Calu3 (cell line): ENCODE results near the gene PYCARD. TPM values are rescaled to one million over a fixed set of nuclear protein-coding genes. Genes with fewer than 3 reads are reported as not detected.
"Not testable (repeated sequence)": the region's sequence is repeated elsewhere in the genome, so short reads cannot be mapped to it uniquely, and the experiment has no call there.

Source experiments
- BruUV-seq: library from RNA; stranded (reverse); fragments of 400-500 nt; replicated peaks from 2 replicates; lab custom pipeline; 2021; lab: Mats Ljungman, UMichigan
- CTCF ChIA-PET: fragments of 300-600 bp; sonication (Branson Sonifier 250); formaldehyde crosslinking; loops from one replicate; lab custom pipeline; 2022; ENCODE audit warnings: antibody characterized with exemption; lab: Charles Lee
- DNase-seq: peaks from one replicate; pipeline ENCODE4 v3.0.0; 2022
- H3K27ac Mint-ChIP-seq: one replicate; pipeline ENCODE4 v1.8.0; 2022; ENCODE audit warnings: mixed read lengths; ENCODE audit not compliant: unreplicated experiment
- H3K27me3 Mint-ChIP-seq: one replicate; pipeline ENCODE4 v1.8.0; 2022; ENCODE audit warnings: mixed read lengths; ENCODE audit not compliant: unreplicated experiment
- H3K36me3 Mint-ChIP-seq: one replicate; pipeline ENCODE4 v1.8.0; 2022; ENCODE audit warnings: mild to moderate bottlenecking, moderate library complexity, mixed read lengths; ENCODE audit not compliant: insufficient read depth, unreplicated experiment
- H3K4me1 Mint-ChIP-seq: one replicate; pipeline ENCODE4 v1.8.0; 2022; ENCODE audit warnings: mild to moderate bottlenecking, low read depth, mixed read lengths; ENCODE audit not compliant: unreplicated experiment
- H3K4me3 Mint-ChIP-seq: one replicate; pipeline ENCODE4 v1.8.0; 2022; ENCODE audit warnings: mild to moderate bottlenecking, low read depth, moderate library complexity, mixed read lengths; ENCODE audit not compliant: unreplicated experiment
- H3K9me3 Mint-ChIP-seq: one replicate; pipeline ENCODE4 v1.8.0; 2022; ENCODE audit warnings: low read depth, mixed read lengths; ENCODE audit not compliant: unreplicated experiment
- intact Hi-C: fragments of 100-400 bp; cut with micrococcal nuclease; formaldehyde crosslinking; loops from one replicate; pipeline ENCODE4 v1.10.0; 2022; ENCODE audit not compliant: unreplicated experiment
- total RNA-seq: library from RNA; stranded (reverse); gene quantifications from 2 replicates; pipeline ENCODE4 v1.2.3, GENCODE V29; 2022
- TF ChIP-seq, protein P1 (sequence below): fragments of 200-600 bp; IDR thresholded peaks from one replicate; pipeline ENCODE4 v1.8.0; 2022; ENCODE audit warnings: antibody characterized with exemption; ENCODE audit not compliant: unreplicated experiment

PYCARD gene
- total RNA-seq, 1 experiment from 2014 or later: 24.3 TPM

- peak overlapping the region; percentile 54 for H3K27ac Mint-ChIP-seq
- H3K4me3 Mint-ChIP-seq: peak overlapping the region; percentile 84
- peaks cover 26% of the 10 kb centered on the region for H3K4me1 Mint-ChIP-seq
- CTCF ChIA-PET: interaction anchor here (0.6 to 1.4 kb wide), 8 partner anchors 14 to 256 kb away, joined by 3 to 6 read pairs (median 3); partner anchors contain the start of gene HSD3B7
- TSS peak; percentile 77 for BruUV-seq
- intact Hi-C loops: loop anchor here (5.0 kb wide), 2 partner anchors 131 to 241 kb away; partner anchors contain the start of gene ZNF843
- H3K27me3 Mint-ChIP-seq: peaks cover 35% of the 10 kb centered on the region
- TF ChIP-seq, protein P1, sequence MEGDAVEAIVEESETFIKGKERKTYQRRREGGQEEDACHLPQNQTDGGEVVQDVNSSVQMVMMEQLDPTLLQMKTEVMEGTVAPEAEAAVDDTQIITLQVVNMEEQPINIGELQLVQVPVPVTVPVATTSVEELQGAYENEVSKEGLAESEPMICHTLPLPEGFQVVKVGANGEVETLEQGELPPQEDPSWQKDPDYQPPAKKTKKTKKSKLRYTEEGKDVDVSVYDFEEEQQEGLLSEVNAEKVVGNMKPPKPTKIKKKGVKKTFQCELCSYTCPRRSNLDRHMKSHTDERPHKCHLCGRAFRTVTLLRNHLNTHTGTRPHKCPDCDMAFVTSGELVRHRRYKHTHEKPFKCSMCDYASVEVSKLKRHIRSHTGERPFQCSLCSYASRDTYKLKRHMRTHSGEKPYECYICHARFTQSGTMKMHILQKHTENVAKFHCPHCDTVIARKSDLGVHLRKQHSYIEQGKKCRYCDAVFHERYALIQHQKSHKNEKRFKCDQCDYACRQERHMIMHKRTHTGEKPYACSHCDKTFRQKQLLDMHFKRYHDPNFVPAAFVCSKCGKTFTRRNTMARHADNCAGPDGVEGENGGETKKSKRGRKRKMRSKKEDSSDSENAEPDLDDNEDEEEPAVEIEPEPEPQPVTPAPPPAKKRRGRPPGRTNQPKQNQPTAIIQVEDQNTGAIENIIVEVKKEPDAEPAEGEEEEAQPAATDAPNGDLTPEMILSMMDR: no peak
- peaks cover 58% of the 10 kb centered on the region for H3K36me3 Mint-ChIP-seq
- no peaks in the 10 kb centered on the region for H3K9me3 Mint-ChIP-seq
- DNase-seq: peak; percentile 51
Measured at GRCh38 chr16:31201582-31202413, 762 bp downstream of the PYCARD start.

DNA sequence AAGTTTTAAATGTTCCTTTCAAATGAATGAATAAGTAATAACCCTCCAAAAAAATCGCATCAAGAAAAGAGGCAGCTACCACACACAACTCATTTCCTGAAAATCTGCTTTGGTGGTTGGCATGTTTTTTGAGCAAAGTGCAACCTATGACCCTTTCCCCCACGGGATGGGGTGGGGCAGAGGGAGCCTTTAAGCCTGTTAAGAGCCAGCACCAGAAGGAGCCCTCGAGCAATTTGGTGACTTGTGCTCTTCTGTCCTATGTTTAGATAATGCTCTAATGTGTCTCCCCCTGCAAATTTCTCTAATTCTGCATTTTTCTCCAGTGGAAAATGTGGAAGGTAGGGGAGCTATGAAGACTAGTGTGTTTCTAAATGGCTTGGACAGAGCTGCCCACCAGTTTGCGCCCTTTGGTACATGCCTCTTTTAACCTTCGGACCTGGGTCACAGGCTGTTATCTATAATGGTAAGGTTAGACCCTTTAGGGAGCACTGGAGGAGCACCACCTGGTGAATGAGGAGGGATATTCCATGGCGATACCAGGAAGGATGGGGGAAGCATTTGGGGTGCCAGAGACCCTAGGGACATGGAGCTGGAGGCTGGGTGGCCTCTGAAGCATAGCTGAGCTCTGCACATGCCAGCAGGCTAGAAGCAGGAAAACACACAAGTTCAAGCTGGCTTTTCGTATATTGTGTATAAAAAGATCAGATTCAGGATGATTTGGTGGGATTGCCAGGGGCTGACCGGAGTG is 1.6 kb downstream of the PYCARD start:
- Mint-ChIP-seq H3K36me3 (peaks cover 66% of the 10 kb centered on the region), H3K4me3 (peak overlapping the region; percentile 84), H3K27ac (peak overlapping the region; percentile 54), H3K27me3 (peaks cover 27% of the 10 kb centered on the region), H3K4me1 (peaks cover 26% of the 10 kb centered on the region), H3K9me3 (no peaks in the 10 kb centered on the region)
- intact Hi-C loops: loop anchor here (5.0 kb wide), 2 partner anchors 131 to 241 kb away; partner anchors contain the start of gene ZNF843
- BruUV-seq: no TSS peak
- TF ChIP-seq, protein P1: no peak
- CTCF ChIA-PET: interaction anchor here (0.6 to 1.2 kb wide), 3 partner anchors 61 to 243 kb away, joined by 3 read pairs; partner anchors contain the start of gene HSD3B7
- peak; percentile 37 for DNase-seq

DNA sequence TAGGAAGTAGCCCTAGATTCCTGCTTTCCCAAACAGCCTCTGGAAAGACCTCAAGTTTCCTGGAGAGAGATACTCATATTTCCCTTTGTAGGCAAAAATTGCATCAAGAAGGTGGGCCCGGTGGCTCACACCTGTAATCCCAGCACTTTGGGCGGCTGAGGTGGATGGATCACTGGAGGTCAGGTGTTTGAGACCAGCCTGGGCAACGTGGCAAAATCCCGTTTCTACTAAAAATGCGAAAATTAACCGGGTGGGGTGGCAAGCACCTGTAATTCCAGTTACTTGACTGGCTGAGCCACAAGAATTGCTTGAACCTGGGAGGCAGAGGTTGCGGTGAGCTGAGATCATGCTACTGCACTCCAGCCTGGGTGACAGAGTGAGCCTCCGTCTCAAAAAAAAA is 2.4 kb downstream of the PYCARD start:
- intact Hi-C loops: loop anchor here (5.0 kb wide), 2 partner anchors 132 to 242 kb away; partner anchors contain the start of gene ZNF843
- not testable (repeated sequence) for DNase-seq, BruUV-seq, H3K9me3 Mint-ChIP-seq, H3K4me3 Mint-ChIP-seq, H3K27ac Mint-ChIP-seq
- CTCF ChIA-PET: interaction anchor here (1.2 kb wide), 1 partner anchor 244 kb away, joined by 3 read pairs; no protein-coding TSS in a partner anchor
- H3K36me3 Mint-ChIP-seq: peaks cover 75% of the 10 kb centered on the region
- peaks cover 26% of the 10 kb centered on the region for H3K4me1 Mint-ChIP-seq
- peaks cover 18% of the 10 kb centered on the region for H3K27me3 Mint-ChIP-seq

DNA sequence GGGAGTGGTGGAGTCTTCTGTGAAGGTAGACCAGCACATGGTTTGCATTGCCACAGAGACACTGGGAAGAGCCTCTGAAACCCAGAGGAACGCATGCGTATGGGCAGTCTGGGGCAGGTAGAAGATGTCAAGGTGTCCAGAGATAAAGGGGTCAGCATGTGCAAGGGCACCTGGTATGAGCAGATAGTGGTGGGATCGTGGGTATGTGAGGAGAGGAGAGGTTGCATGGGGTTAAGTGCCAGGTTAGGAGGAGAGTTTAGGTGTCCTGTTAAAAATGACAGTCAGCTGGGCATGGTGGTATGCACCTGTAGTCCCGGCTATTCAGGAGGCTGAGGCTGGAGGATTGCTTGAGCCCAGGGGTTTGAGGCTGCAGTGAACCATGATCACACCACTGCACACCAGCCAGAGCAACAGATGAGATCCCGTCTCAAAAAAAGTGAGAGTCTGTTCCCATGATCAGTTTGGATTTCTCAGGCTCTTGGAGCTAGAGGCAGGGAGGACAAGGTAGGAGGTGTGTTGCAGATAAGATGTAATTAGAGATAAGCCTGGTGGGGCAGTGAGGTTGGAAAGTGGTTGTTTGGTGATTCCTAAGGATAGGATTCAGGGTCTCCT is 3.0 kb downstream of the PYCARD start:
- peaks cover 12% of the 10 kb centered on the region for H3K27me3 Mint-ChIP-seq
- CTCF ChIA-PET: interaction anchor here (0.7 kb wide), 1 partner anchor 201 kb away, joined by 3 read pairs; no protein-coding TSS in a partner anchor
- TF ChIP-seq, protein P1: no peak
- H3K9me3 Mint-ChIP-seq: no peaks in the 10 kb centered on the region
- no TSS peak for BruUV-seq
- peak overlapping the region; percentile 10 for H3K27ac Mint-ChIP-seq
- DNase-seq: no peak
- intact Hi-C loops: loop anchor here (5.0 kb wide), 2 partner anchors 133 to 243 kb away; partner anchors contain the start of gene ZNF843
- H3K4me1 Mint-ChIP-seq: peaks cover 26% of the 10 kb centered on the region
- H3K36me3 Mint-ChIP-seq: peaks cover 81% of the 10 kb centered on the region
- H3K4me3 Mint-ChIP-seq: no peak overlapping the region
